Left forelimb (tissue), 1 donor: ENCODE measurements around the gene FOXQ1.
"Not testable (repeated sequence)": the region's sequence is repeated elsewhere in the genome, so short reads cannot be mapped to it uniquely, and the experiment has no call there.

ENCODE experiments used
- DNase-seq: peaks from one replicate; pipeline ENCODE4 v3.0.0-alpha.2; 2018; ENCODE audit warnings: low spot score

Gene FOXQ1

GRCh38 chr6:1291381-1291780, 20.5 kb upstream of the FOXQ1 start:
- DNase-seq: no peak

DNA sequence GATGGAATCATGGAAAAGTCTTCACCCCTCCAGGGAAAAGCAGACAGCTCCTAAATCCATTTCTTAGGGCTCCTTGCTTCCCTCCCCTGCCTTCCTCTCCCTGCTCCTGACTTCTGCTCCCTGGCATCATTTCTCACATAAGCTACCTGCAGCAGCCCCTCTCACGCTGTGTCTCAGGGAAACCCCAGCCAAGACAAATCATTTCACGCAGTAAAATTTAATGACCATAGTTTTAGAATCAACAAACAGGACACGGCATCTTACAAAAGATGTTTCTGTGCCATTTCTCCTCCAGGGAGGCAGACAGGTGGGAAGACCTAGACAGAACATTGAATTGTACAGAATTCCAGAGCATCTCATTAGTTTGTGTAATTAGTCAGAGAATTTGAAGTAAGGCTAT, 16.5 kb upstream of the FOXQ1 start:
- DNase-seq: no peak

DNA sequence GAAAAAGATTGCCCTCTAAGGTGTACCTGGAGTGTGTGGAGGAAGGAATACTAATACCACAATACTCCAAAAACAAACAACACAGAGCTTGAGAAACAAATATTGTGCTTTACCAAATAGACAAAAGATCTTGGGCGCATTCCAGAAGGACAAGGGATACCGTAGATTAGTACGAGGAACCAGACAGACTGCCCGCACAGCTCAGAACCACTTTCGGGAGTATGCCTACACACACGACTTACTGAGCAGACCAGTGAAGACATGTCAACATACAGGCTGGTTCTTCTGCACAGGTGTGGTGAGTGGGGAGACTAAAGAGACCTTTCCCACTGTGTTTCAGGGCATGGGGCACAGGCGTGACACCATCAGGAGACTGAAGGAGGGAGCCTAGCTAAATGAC, 15.8 kb upstream of the FOXQ1 start:
- no peak for DNase-seq

- no peak for DNase-seq
Observed at GRCh38 chr6:1296542-1296941, 15.4 kb upstream of the FOXQ1 start.

- DNase-seq: no peak
Observed at GRCh38 chr6:1297746-1298145, 14.2 kb upstream of the FOXQ1 start.

- no peak for DNase-seq
Observed at GRCh38 chr6:1298768-1299167, 13.1 kb upstream of the FOXQ1 start.

DNA sequence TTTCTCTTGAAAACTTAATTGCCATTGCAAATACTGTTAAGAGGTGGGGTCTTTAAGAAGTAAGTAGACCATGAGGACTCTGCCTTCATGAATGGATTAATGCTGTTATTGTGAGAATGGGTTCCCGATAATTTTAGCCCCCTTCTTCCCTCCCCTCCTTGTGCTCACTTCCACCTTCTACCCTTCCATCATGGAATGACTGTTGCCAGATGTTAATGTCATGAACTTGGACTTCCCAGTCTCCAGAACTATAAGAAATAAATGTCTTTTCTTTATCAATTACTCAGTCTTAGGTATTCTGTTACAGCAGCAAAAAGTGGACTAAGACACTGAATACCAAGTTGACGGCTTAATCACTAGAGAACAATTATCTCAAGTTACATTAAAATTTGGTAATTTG, 5.8 kb upstream of the FOXQ1 start:
- no peak for DNase-seq

GRCh38 chr6:1309366-1309765, 2.5 kb upstream of the FOXQ1 start:
- no peak for DNase-seq

DNA sequence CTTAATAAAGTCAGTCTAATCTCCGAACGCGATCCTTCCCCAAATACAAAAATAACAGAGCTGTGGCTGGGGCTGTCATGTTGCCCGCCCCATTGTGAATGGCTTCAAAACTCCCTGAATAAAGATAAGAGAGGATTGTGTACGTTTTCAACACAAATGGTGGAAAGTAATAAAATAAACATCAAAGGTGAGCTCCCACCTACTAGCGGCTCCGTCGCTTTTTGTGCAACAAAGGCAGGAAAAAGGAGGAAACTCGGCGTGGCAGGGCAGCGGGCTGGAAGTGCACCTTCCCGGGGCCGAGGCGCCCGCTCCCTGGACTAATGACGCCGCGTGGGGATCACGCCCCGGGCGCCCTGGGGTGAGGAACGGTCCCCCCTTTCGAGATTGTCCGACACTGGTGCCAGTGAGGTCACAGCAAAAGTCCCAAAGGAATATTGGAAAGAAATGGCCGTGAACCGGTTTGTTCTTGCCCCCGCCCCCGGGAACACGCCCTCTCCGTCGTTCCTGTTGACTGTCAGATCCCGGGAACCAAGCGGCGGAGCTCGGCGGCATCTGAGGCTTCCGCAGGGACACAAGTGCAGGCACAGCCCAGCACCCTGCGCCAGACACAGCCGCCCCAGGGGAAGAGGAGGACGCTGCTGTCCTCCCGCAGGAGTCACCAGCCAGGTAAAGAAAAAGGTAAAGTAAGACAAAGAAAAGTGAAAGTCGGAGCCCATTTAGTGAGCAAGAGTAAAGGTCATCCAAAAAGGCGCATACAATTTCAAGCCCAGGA, 1.1 kb upstream of the FOXQ1 start:
- peak; percentile 60 for DNase-seq

GRCh38 chr6:1312203-1312472, 240 bp downstream of the FOXQ1 start:
- peak; percentile 58 for DNase-seq

DNA sequence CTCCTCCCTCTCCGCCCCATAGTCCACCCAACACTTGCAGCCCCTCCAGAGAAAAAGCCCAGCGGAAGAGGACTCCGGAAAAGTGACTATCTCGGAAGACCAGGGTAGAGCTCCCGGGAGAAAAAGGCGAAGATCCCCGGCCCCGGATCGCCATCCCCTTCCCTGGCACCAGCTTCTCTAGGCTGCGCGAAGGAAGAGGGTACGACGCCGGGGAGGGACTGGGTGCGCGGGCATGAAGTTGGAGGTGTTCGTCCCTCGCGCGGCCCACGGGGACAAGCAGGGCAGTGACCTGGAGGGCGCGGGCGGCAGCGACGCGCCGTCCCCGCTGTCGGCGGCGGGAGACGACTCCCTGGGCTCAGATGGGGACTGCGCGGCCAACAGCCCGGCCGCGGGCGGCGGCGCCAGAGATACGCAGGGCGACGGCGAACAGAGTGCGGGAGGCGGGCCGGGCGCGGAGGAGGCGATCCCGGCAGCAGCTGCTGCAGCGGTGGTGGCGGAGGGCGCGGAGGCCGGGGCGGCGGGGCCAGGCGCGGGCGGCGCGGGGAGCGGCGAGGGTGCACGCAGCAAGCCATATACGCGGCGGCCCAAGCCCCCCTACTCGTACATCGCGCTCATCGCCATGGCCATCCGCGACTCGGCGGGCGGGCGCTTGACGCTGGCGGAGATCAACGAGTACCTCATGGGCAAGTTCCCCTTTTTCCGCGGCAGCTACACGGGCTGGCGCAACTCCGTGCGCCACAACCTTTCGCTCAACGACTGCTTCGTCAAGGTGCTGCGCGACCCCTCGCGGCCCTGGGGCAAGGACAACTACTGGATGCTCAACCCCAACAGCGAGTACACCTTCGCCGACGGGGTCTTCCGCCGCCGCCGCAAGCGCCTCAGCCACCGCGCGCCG, 822 bp downstream of the FOXQ1 start:
- DNase-seq: peak; percentile 65

- DNase-seq: no peak
Observed at GRCh38 chr6:1313384-1313766, 1.5 kb downstream of the FOXQ1 start.

DNA sequence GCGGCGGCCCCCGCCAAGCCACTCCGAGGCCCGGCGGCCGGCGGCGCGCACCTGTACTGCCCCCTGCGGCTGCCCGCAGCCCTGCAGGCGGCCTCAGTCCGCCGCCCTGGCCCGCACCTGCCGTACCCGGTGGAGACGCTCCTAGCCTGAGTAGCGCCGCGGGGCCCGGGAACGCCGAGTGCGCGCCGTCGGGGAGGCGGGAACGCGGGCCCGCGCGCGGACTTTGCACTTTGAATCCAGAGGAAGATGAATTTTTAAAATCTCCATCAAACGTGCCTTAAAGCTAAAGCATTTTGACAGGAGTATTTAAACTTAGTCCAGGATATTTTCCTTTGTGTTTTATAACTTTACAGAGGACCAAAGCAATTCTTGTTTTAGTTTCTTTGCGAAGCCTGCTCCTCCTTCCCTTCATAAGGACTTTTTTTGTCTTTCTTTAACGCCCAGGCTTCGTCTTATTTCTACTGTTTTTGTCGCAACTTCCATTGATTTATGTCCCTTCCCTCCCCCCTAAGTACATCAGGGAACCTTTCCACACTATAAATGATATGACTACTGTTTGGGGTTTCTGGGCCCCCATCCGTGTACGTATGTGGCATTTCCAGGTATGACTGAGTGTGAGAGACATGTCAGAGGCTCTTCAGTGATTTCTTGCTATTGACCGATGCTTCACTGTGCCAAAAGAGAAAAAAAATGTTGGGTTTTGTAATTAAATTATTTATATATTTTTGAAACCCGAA, 2.0 kb downstream of the FOXQ1 start:
- no peak for DNase-seq

GRCh38 chr6:1314617-1315016, 2.7 kb downstream of the FOXQ1 start:
- no peak for DNase-seq

- DNase-seq: no peak
Observed at GRCh38 chr6:1315201-1315559, 3.3 kb downstream of the FOXQ1 start.

DNA sequence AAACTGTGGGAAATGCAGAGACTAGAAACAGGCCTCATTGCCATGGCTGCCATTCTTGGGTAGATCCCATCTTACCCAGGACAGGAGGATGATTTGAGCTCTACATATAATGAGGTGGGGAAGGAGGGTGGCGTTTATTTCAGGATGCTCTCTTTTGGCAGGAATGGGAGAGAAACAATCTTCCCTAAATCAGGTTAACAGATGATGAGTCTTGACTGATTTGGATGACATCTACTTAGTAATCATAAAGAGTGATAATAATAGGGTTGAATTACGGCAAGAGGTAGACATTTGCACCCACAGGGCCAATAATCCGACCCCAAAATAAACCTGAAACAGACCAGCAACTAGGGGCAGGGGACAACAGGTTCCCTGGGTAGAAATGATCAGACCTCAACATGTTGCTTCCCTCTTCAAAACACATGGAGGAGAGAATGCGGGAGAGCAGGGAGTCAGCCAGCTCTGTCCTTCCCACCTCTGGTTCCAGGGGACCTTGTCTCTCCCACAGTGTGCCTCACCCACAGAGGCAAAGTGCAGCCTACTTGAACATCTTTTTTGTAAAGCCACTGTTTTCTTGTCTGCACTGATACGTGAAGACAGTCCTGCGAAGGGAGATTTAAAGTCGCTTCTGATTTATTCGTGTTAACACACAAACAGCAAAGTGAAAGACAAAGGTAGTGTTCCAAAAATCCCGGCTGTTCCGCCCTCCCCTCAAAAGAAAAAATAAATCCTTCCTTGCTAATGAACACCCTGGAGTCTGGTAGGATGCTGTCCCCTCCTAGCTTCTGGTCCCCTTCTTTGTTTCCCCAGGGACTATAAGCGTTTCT, 3.9 kb downstream of the FOXQ1 start:
- no peak for DNase-seq

GRCh38 chr6:1316489-1316971, 4.6 kb downstream of the FOXQ1 start:
- no peak for DNase-seq

GRCh38 chr6:1317302-1317815, 5.5 kb downstream of the FOXQ1 start:
- DNase-seq: no peak

DNA sequence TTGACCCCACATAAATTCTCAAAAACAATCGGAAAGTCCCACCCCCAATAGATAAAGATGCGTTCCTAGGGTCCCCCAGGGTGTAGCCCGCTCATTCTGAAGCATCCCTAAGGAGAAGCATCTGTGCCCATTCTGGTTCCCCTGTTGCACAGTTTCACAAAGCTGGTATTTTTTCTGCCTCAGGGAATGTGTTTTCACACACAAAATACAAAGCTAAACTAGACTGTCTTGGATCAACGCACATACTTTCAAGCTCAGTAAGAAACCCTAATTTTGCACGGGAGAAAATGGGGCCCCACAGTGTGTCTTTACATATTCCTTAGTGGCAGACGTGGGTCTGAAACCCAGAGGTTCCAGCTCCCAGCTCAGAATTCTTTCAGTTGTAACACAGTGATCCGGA, 6.1 kb downstream of the FOXQ1 start:
- no peak for DNase-seq

GRCh38 chr6:1318584-1318983, 6.7 kb downstream of the FOXQ1 start:
- DNase-seq: not testable (repeated sequence)

DNA sequence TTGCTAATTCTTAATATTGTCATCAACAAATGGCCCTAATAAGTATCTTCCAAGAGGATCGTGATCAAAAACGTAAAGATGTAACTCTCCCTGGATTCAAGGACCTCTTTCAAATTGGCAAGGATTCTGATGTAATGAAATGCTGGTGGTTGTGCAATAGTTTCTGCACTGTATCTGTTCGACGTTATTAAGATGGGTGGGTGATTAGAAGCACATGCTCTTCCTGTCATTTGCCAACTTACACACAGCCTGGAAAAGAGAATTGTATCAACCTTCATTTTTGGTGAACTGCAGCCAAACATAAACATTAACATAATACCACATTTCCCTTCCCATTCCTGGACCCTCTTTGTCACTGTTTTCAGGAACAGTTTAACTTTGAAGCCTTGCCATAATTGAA, 9.8 kb downstream of the FOXQ1 start:
- no peak for DNase-seq

GRCh38 chr6:1322156-1322555, 10.3 kb downstream of the FOXQ1 start:
- no peak for DNase-seq
